Activated naive CD8-positive, alpha-beta T cell treated with anti-CD3 and anti-CD28 coated beads for 36 hours (primary cell): ENCODE measurements around the gene PLEKHJ1. TPM values are rescaled to one million over a fixed set of nuclear protein-coding genes. Genes with fewer than 3 reads are reported as not detected.

ENCODE experiments used
- total RNA-seq, 2 experiments: library from RNA; stranded (reverse); gene quantifications; one replicate each; pipeline ENCODE4 v1.2.3, GENCODE V29; 2021

The PLEKHJ1 gene
- total RNA-seq, 2 experiments from 2014 or later = 82.7 to 84.6 TPM

Other genes starting within 250 kb of the PLEKHJ1 start
- gene BTBD2, start 220.6 kb downstream of the PLEKHJ1 start, total RNA-seq = 10 to 100 TPM; 22.1 to 26.2 TPM
- gene MKNK2, start 185.1 kb downstream of the PLEKHJ1 start, total RNA-seq = 100 to 1,000 TPM; 230 to 232 TPM
- 100 to 1,000 TPM; 147 to 153 TPM for gene MOB3A, start 140.0 kb downstream of the PLEKHJ1 start, total RNA-seq
- 10 to 100 TPM; 12.4 to 12.6 TPM for gene IZUMO4, start 139.4 kb downstream of the PLEKHJ1 start, total RNA-seq
- 10 to 100 TPM; 92.0 to 96.0 TPM for gene AP3D1, start 84.8 kb downstream of the PLEKHJ1 start, total RNA-seq
- 10 to 100 TPM; 71.8 to 75.1 TPM for gene DOT1L, start 72.4 kb downstream of the PLEKHJ1 start, total RNA-seq
- gene SF3A2, start 495 bp upstream of the PLEKHJ1 start, total RNA-seq = 100 to 1,000 TPM; 160 to 162 TPM
- gene AMH, start 13.0 kb upstream of the PLEKHJ1 start, total RNA-seq = 1 to 10 TPM; 7.4 to 10.0 TPM
- gene JSRP1, start 20.1 kb upstream of the PLEKHJ1 start, total RNA-seq = under 1 TPM; 0.45 to 0.50 TPM
- gene PEAK3, start 45.8 kb upstream of the PLEKHJ1 start, total RNA-seq = not detected
- under 1 TPM in 1 of 2 experiments, not detected in 1; 0.28 TPM for gene LINGO3, start 71.8 kb upstream of the PLEKHJ1 start, total RNA-seq
- 100 to 1,000 TPM; 175 to 187 TPM for gene LSM7, start 92.3 kb upstream of the PLEKHJ1 start, total RNA-seq
- gene SPPL2B, start 92.4 kb upstream of the PLEKHJ1 start, total RNA-seq = 10 to 100 TPM; 47.1 to 53.2 TPM
- gene TMPRSS9, start 123.9 kb upstream of the PLEKHJ1 start, total RNA-seq = not detected
- 100 to 1,000 TPM; 179 to 184 TPM for gene TIMM13, start 191.3 kb upstream of the PLEKHJ1 start, total RNA-seq
- gene LMNB2, start 220.6 kb upstream of the PLEKHJ1 start, total RNA-seq = 100 to 1,000 TPM; 105 to 107 TPM
- gene GADD45B, start 239.8 kb upstream of the PLEKHJ1 start, total RNA-seq = 10 to 100 TPM; 83.0 to 97.2 TPM